A549 treated with CORT108297 at 1 μM for 4 hours (cell line): ENCODE data around the gene MBD6. TPM values are rescaled to one million over a fixed set of nuclear protein-coding genes. Genes with fewer than 3 reads are reported as not detected.

Source experiments
- total RNA-seq: library from RNA; stranded (reverse); fragments of 200-300 nt; extraction: Qiagen RNA extraction; gene quantifications from 5 replicates; pipeline ENCODE4 v1.2.3, GENCODE V29; 2022

Gene MBD6
- 18.9 to 33.3 TPM (median 27.2 TPM) in 5 replicates for total RNA-seq

GRCh38 chr12:57522011-57522886 lies at the start of gene MBD6:
MBD6 (plus strand) TSS chr12:57522824; CDS start chr12:57524304, 1,480 bp downstream.

DNA sequence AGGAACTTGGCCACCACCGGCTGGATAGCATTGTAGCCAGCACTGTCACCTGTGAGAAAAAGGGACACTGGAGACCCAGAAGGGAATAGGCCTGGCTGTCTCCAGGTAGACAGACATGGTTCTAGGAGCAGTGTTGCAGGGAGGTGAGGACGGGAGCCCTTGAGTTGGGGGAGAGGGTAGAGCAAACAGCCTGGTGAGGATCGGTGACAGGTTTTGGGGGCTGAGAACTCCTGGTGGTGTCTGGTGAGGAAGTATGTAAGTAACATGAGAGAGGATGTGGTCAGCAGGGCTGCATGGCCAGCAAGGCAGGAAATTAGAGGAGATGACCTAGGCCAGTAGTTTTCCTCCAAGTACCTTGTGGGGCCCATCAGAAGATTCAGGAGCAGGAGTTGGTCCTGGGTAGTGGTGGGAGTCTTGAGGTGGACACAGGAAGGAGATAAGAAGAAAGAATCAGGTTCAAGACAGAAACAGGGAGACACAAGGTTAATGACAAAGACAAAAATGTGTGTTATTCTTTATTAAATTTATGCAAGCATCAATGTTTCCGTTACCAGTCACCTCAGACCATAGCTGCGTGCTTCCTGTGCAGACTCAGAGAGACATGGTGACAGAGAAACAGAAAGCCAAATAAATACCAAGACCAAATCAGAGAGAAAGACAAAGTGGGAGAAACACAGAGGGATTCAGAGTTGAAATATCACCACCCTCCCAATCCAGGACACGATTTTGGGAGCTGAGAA lies 43.1 kb upstream of the MBD6 start, which contains the start of gene ARHGAP9:
TSS of gene ARHGAP9 (minus strand) at position 491 of the 740 bp plus-strand sequence. CDS start at position 31, 460 bp downstream.

DNA sequence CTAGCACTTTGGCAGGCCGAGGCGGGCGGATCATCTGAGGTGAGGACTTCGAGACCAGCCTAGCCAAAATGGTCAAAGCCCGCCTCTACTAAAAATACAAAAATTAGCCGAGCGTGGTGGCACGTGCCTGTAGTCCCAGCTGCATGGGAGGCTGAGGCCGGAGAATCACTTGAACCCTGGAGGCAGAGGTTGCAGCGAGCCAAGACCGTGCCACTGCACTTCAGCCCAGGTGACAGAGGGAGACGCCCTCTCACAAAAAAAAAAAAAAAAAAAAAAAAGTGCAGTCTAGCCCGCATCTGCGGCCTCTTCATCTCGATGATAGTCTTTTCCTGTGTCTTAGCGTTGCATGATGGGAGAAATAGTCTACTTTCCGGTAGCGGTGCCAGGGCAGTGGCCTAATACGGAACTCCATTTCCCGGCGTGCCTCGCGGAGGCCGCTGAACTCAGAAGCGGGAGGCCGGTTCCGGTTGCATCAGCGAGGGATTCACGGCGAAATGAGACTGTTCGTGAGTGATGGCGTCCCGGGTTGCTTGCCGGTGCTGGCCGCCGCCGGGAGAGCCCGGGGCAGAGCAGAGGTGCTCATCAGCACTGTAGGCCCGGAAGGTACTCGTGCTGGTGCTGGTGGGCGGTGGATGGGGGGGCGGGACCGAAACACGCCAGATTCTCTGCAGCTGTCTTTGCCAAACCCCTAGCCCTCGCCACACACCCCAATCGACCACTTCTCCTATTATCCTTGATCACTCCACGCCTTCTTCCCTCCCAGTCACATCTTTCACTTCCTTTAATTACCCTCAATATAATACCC lies 34.8 kb upstream of the MBD6 start, which contains the start of gene MARS1:
TSS of gene MARS1 (plus strand) at position 472 of the 805 bp plus-strand sequence. CDS start at position 495, 23 bp downstream.

DNA sequence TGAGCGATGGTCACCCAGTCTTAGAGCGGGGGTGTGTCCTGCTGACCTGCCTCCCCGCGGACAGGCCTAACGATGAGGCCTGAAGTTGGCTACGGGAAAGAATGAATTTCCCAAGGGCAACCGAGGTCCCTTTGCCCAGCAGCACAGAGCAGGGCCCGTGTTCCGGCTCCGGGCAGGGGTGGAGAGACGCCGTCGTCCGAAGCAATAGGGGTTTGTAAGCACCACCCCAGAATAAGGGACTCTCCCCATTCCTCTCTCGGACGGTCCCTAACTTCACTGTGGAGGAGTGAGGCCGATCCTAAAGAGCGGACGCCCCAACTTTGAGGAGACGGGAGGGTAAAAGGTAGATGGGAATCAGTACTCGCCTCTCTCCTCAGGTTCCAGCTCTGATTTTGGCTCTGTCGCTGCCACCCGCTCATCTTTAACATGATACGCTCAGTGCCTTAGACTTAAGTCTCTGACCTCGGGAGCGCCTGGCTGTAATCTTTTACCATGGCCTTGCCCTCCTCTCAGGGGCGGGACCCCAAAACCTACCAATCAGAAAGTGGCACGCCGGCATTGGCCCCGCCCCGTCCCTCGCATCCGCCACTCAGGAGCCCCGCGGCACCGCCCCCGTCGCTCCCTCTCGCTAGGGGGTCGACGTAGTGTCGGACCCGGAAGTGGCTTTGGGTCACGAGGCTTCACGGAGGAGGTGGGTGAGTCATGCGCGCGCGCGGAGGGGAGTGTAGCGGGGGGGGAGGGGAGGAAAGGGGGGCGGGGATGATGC lies 2.4 kb upstream of the MBD6 start, which contains the start of gene DDIT3:
TSS of gene DDIT3 (minus strand) at position 462 of the 766 bp plus-strand sequence. CDS start 3,108 bp downstream, outside the sequence.

DNA sequence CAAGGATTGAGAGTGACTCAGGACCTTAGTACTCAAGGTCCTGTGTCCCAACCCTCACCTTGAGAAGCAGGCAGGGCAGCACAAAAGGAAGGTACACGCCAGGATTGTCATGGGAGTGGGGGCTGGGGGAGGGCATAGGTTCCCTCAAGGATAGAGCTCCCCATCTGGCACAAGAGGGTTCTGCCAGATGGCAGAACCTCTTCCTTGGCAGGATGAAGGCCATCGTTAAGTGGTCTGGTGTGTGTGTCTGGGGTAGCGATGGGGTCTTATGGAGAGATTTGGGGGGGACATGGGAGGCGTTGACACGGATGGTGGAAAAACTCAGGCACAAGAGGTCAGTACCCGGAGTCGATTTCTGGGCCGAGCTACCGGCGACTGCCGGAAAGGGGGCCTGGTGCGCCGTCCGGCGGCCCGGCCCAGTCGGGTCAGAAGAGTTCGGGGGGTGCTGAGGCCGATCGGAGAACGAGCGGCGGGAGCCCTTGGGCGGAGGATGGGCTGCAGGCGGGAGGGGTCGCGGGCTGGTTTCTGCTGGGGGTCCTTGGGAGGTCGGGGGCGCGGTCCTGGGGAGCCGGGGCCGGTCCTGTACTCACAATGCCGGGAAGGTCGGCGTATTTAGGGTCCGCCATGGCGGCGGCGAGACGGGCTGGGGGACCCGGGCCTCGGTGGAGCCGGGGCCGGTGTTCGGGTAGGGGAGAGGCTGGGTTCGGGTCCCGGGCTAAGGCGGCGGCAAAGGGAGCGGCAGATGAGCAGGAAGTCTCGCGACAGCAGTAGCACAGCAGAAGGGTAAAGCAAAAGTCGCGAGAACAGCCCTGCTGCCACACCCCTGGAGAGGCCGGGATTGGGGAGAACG lies 24.0 kb downstream of the MBD6 start, which contains the start of gene DCTN2:
TSS of gene DCTN2 (minus strand) at position 755 of the 850 bp plus-strand sequence. CDS start at position 626, 129 bp downstream.

DNA sequence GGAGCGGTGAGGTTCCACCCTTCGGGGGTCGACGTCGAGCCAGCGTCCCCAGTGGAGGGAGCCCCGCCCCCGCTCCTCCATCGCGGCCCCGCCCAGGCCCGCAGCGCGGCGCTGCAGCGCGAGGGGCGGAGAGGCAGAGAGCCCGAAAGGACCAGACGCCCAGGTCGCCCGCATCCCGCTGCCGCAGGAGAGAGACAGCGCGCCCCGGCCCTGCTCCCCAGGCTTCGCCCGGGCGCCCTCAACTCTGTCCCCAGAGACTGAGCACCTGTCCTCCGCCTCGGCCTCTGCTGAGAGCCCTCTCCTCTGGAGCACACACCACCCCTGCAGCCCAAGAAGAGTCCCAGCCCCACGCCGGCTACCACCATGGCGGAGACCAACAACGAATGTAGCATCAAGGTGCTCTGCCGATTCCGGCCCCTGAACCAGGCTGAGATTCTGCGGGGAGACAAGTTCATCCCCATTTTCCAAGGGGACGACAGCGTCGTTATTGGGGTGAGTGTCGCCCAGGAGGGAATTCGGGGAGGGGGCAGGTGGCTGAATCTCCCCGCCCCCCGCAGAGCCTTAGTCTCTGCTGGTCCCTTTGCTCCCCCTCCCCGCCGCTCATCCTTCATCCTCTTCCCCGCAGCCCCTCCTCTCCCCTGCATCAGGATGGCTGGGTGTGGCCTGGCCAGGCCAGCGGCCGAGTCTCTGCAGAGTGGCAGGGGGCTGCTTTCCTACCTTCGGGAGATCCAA lies 27.5 kb downstream of the MBD6 start, which contains the start of gene KIF5A:
TSS of gene KIF5A (plus strand) at position 136 of the 732 bp plus-strand sequence. CDS start at position 364, 228 bp downstream.

Other genes with a start within 250 kb of the MBD6 start
- 9.1 to 11.3 TPM (median 10.0 TPM) in 5 replicates for gene R3HDM2, start 91.8 kb upstream of the MBD6 start, total RNA-seq
- 0.05 to 0.08 TPM in 2 of 5 replicates, not detected in the others for gene INHBC, start 88.0 kb upstream of the MBD6 start, total RNA-seq
- gene INHBE, start 67.5 kb upstream of the MBD6 start, total RNA-seq, result 0.08 to 0.16 TPM (median 0.10 TPM) in 4 of 5 replicates, not detected in the other
- gene GLI1, start 63.0 kb upstream of the MBD6 start, total RNA-seq, result 7.4 to 12.6 TPM (median 10.1 TPM) in 5 replicates
- gene ARHGAP9, start 43.0 kb upstream of the MBD6 start, total RNA-seq, result 0.26 to 0.73 TPM (median 0.36 TPM) in 5 replicates
- 143 to 306 TPM (median 151 TPM) in 5 replicates for gene MARS1, start 34.8 kb upstream of the MBD6 start, total RNA-seq
- gene DDIT3, start 2.3 kb upstream of the MBD6 start, total RNA-seq, result 29.1 to 35.1 TPM (median 30.6 TPM) in 5 replicates
- gene DCTN2, start 24.4 kb downstream of the MBD6 start, total RNA-seq, result 111 to 169 TPM (median 122 TPM) in 5 replicates
- 0.10 to 0.36 TPM (median 0.24 TPM) in 5 replicates for gene KIF5A, start 27.2 kb downstream of the MBD6 start, total RNA-seq
- gene PIP4K2C, start 68.4 kb downstream of the MBD6 start, total RNA-seq, result 37.8 to 45.2 TPM (median 40.1 TPM) in 5 replicates
- 14.1 to 19.9 TPM (median 19.8 TPM) in 5 replicates for gene DTX3, start 82.0 kb downstream of the MBD6 start, total RNA-seq
- 4.8 to 6.9 TPM (median 6.3 TPM) in 5 replicates for gene ARHGEF25, start 88.6 kb downstream of the MBD6 start, total RNA-seq
- 33.2 to 55.1 TPM (median 48.9 TPM) in 5 replicates for gene B4GALNT1, start 110.4 kb downstream of the MBD6 start, total RNA-seq
- gene OS9, start 171.3 kb downstream of the MBD6 start, total RNA-seq, result 114 to 128 TPM (median 119 TPM) in 5 replicates
- gene AGAP2, start 215.9 kb downstream of the MBD6 start, total RNA-seq, result 0.12 to 0.27 TPM (median 0.15 TPM) in 5 replicates
- gene TSPAN31, start 222.2 kb downstream of the MBD6 start, total RNA-seq, result 15.6 to 21.9 TPM (median 16.7 TPM) in 5 replicates
- 245 to 292 TPM (median 255 TPM) in 5 replicates for gene CDK4, start 229.5 kb downstream of the MBD6 start, total RNA-seq
- gene MARCHF9, start 232.3 kb downstream of the MBD6 start, total RNA-seq, result 6.3 to 8.4 TPM (median 7.9 TPM) in 5 replicates
- gene CYP27B1, start 244.3 kb downstream of the MBD6 start, total RNA-seq, result 1.2 to 3.7 TPM (median 2.0 TPM) in 5 replicates
- 54.5 to 55.9 TPM (median 55.3 TPM) in 5 replicates for gene METTL1, start 249.3 kb downstream of the MBD6 start, total RNA-seq
- 4.3 to 6.2 TPM (median 6.0 TPM) in 5 replicates for gene EEF1AKMT3, start 249.8 kb downstream of the MBD6 start, total RNA-seq